ENCODE results near the gene RHOC.

The RHOC gene

DNA sequence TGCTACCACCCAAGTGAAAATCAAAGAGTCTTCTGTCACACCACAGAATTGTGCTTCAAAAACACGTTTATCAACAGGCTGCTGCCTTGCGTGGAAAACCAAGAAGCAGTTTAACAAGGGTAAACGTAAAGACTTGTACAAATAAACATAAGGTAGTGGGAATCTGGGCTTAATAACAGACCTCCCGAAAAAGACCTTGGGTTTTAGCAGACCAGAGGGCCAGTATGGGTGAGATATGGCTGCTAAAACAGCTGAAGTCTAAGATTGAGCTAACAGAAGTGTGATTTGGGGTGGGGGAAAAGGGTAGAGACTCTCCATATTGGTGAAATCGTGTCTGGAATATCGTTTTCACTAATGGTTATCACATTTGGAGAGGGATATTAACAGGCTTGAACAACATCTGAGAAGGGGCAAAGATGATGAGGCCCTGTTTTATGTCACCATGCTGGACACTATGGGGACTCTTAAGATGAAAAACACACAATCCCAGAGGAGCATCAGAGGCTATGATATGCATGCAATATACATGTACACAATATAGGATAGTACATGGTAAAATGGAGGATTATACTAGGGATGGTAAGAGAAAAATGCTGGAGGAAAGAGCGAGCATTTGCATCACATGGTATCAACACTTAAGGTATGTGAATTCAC, 31.1 kb downstream of the RHOC start:
- DNase-seq: no peak

DNA sequence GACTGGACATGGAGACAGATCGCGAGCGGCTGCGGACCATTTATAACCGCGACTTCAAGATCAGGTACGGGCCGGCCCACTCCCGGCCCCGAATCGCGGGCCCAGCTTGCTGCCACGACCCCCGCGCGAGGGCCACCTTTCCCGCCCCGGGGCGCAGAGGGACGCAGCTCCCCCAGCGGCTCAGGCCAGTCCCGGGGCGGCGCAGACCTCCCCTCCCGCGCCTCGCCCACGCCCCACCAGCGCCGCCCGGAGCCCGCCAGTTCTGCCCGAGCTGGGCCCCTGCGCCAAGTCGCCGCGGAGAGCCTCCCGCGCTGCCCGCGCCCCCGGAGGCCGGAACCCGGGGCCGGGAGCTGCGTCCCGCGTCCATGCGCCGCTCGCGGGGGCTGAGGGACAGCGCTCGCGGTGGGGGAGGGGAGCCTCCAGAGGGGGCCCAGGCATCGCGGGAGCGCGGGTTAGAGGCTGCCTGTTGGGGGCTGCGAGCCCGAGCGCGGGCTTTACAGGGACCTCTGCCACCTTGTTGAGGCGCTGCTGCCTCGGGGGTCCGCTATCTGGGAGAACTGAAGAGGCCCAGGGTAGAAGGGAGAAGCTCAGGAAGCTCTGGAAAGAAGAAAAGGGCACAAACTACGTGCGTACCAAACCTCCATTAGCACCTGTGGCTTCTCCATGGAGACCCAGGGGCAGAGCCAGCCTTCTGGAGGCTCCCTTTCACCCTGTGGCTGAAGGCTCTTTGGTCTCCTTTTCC, 31.8 kb downstream of the RHOC start:
- DNase-seq: peak; percentile 27

- peak; percentile 32 for DNase-seq
Observed at GRCh38 chr1:112674440-112674985, 32.4 kb downstream of the RHOC start, which contains the start of gene MOV10. TSS of gene MOV10 (plus strand) at chr1:112674659. CDS start at chr1:112674913, 254 bp downstream.

GRCh38 chr1:112673592-112674439, 33.1 kb downstream of the RHOC start:
- no peak for DNase-seq

- no peak for DNase-seq
Observed at GRCh38 chr1:112672842-112673241, 34.1 kb downstream of the RHOC start.

GRCh38 chr1:112672009-112672408, 34.9 kb downstream of the RHOC start:
- no peak for DNase-seq

- DNase-seq: no peak
Observed at GRCh38 chr1:112666946-112667345, 40.0 kb downstream of the RHOC start.

DNA sequence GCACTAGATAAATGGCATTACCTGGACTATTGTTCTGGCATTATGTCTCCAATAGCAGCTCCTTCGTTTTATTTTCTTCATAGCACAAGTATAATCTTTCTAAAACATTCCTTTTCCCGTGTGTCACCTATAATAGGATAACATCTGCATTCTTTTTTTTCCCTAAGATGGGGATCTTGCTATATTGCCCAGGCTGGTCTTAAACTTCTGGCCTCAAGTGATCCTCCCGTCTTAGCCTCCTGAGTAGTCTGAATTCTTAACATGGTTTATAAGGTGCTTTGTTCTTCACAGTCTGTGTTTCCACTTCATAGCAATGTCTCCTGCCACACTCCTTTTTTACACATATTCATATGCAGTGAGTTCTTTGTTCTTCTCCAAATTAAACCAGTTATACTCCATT, 41.1 kb downstream of the RHOC start:
- no peak for DNase-seq

- no peak for DNase-seq
Observed at GRCh38 chr1:112651205-112651604, 55.7 kb downstream of the RHOC start.

Measured in NCI-H510A (cell line).